Transverse colon (tissue), 4 donors: Measurements from ENCODE around the gene TOP2B.

Experiments
- CTCF ChIP-seq, 5 experiments: fragments of 200-600 bp in 3 of 5; fragments of 450-650 bp in 2 of 5; sonication (generic) in 3 of 5; IDR thresholded peaks; 1 replicate in 2 of 5; 2 replicates in 3 of 5; pipeline ENCODE4 v1.5.1; 2016 to 2017; ENCODE audit warnings: antibody characterized with exemption in 5 of 5, inconsistent platforms in 3 of 5, mild to moderate bottlenecking in 2 of 5, moderate library complexity in 1 of 5
- POLR2A ChIP-seq: fragments of 450-650 bp; IDR thresholded peaks from one replicate; pipeline ENCODE4 v1.6.1; 2016; ENCODE audit warnings: antibody characterized with exemption, mild to moderate bottlenecking, moderate library complexity
- POLR2AphosphoS5 ChIP-seq, 3 donors: sonication (generic); formaldehyde crosslinking; IDR thresholded peaks; one replicate each; pipeline ENCODE4 v1.6.1; 2016; ENCODE audit warnings: antibody characterized with exemption in 3 of 3

GRCh38 chr3:25558796-25559195, 105.9 kb downstream of the TOP2B start:
- no peak for TF ChIP-seq POLR2A
- TF ChIP-seq POLR2AphosphoS5 (IDR thresholded peaks at IDR 0.05) = no peak
- TF ChIP-seq CTCF (IDR thresholded peaks at IDR 0.05) = no peak
